HT1080 (cell line): ENCODE results near the gene RALGPS2. TPM values are rescaled to one million over a fixed set of nuclear protein-coding genes. Genes with fewer than 3 reads are reported as not detected.

Experiments
- DNase-seq: peaks from one replicate; pipeline ENCODE4 v3.0.0-alpha.2; 2015; ENCODE audit warnings: low read depth
- small RNA-seq: library from RNA; depleted of rRNA; stranded (forward); fragments of <200 nt; gene quantifications from one replicate; pipeline ENCODE3, GENCODE V24; 2014
- total RNA-seq: library from RNA; depleted of rRNA; stranded (reverse); fragments of >200 nt; shearing (Covaris generic); gene quantifications from 2 replicates; pipeline ENCODE4 v1.2.3, GENCODE V29; 2014; rRNA removed

RALGPS2 gene
- total RNA-seq, 1 experiment from 2014 or later: 9.4 TPM

- DNase-seq: no peak
These were observed 238.0 kb downstream of the RALGPS2 start for GRCh38 chr1:178962853-178963711.

GRCh38 chr1:178964469-178965330 lies 239.7 kb downstream of the RALGPS2 start:
- DNase-seq: no peak

GRCh38 chr1:178966312-178966711 lies 241.3 kb downstream of the RALGPS2 start:
- no peak for DNase-seq

GRCh38 chr1:178969226-178969987 lies 244.4 kb downstream of the RALGPS2 start:
- no peak for DNase-seq

- no peak for DNase-seq
These were observed 245.1 kb downstream of the RALGPS2 start for GRCh38 chr1:178970184-178970583.

Small RNA genes within 50 kb of the gene (small RNA-seq; reads per million reads assigned to genes)
- gene MIR4424: not detected
- not detected for gene RF00092

Other genes with a start within 250 kb of the RALGPS2 start
- gene CLEC20A, start 228.3 kb upstream of the RALGPS2 start, total RNA-seq: not detected in 2 replicates
- gene TEX35, start 212.1 kb upstream of the RALGPS2 start, total RNA-seq: not detected in 2 replicates
- gene ANGPTL1, start 145.8 kb downstream of the RALGPS2 start, total RNA-seq: not detected in 2 replicates